K562 (cell line): ENCODE results near the gene EHBP1. TPM values are rescaled to one million over a fixed set of nuclear protein-coding genes. Genes with fewer than 3 reads are reported as not detected.
"Not testable (repeated sequence)": the region's sequence is repeated elsewhere in the genome, so short reads cannot be mapped to it uniquely, and the experiment has no call there.

Source experiments
- ATAC-seq: fragments of 200-7000 bp; cut with Tn5 transposase; 3 replicates; pipeline ENCODE4 v1.9.1; 2020; ENCODE audit warnings: moderate library complexity
- BruUV-seq: library from RNA; stranded (reverse); fragments of 400-500 nt; replicated peaks from 2 replicates; lab custom pipeline; 2021; lab: Mats Ljungman, UMichigan
- CTCF ChIA-PET: fragments of 300-600 bp; formaldehyde crosslinking; extraction: SDS; loops from one replicate; lab custom pipeline; 2021; ENCODE audit warnings: low intra/inter-chr PET ratio; lab: Yijun Ruan, JAX
- POLR2A ChIA-PET: fragments of 300-600, 350-650 bp; sonication (Branson Sonifier 250); formaldehyde crosslinking; extraction: SDS; loops from one replicate; lab custom pipeline; 2021; ENCODE audit warnings: antibody characterized with exemption, inconsistent platforms; lab: Yijun Ruan, JAX
- DNase-seq, 4 experiments: peaks; one replicate each; pipeline versions ENCODE4 v3.0.0 to v3.0.0-alpha.2; 2011 to 2018; ENCODE audit warnings: low spot score in 3 of 4, mixed read lengths in 3 of 4; ENCODE audit errors: extremely low read depth in 1 of 4
- FAIRE-seq: peaks from 2 replicates; lab custom pipeline; 2011; peaks lifted over from hg19 to GRCh38; lab: Jason Lieb, UNC
- H2AFZ ChIP-seq: 2 replicates; pipeline ENCODE4 v1.6.0; 2011; ENCODE audit warnings: low read depth, low read length, control low read depth, inconsistent platforms
- H3K27ac ChIP-seq: fragments of 200-600 bp; 3 replicates; pipeline ENCODE4 v1.8.0; 2011; ENCODE audit warnings: low read depth, mild to moderate bottlenecking, control low read depth, inconsistent platforms, low read length, moderate library complexity, mixed read lengths; ENCODE audit errors: extremely low read depth
- H3K27me3 ChIP-seq, 2 experiments: fragments of 300-600 bp in 1 of 2; 2 replicates in 1 of 2; 3 replicates in 1 of 2; pipeline versions ENCODE4 v1.6.0 to v1.8.0; 2011; ENCODE audit warnings: inconsistent platforms in 2 of 2, low read length in 2 of 2, mild to moderate bottlenecking in 1 of 2, mixed read lengths in 1 of 2, moderate library complexity in 1 of 2; ENCODE audit not compliant: control insufficient read depth in 2 of 2, insufficient read depth in 2 of 2
- H3K36me3 ChIP-seq: fragments of 300-600 bp; 3 replicates; pipeline ENCODE4 v1.8.0; 2011; ENCODE audit warnings: mild to moderate bottlenecking, low read length, inconsistent platforms; ENCODE audit not compliant: control insufficient read depth, insufficient read depth
- H3K4me1 ChIP-seq, 2 experiments: fragments of 200-600 bp in 1 of 2; replicated peaks in 1 of 2; 2 replicates in 1 of 2; 3 replicates in 1 of 2; pipeline versions ENCODE4 v1.5.1 to v1.8.0; 2011; ENCODE audit warnings: inconsistent platforms in 2 of 2, low read length in 2 of 2, mild to moderate bottlenecking in 1 of 2, mixed read lengths in 1 of 2, moderate library complexity in 1 of 2; ENCODE audit not compliant: control insufficient read depth in 2 of 2, insufficient read depth in 2 of 2
- H3K4me2 ChIP-seq: 2 replicates; pipeline ENCODE4 v1.6.1; 2011; ENCODE audit warnings: low read length, control low read depth, inconsistent platforms, mixed read lengths; ENCODE audit not compliant: insufficient read depth
- H3K4me3 ChIP-seq: fragments of 200-600 bp; sonication (generic), shearing (Covaris generic); 2 replicates; pipeline ENCODE4 v1.5.1; 2016; ENCODE audit warnings: control low read depth, inconsistent platforms
- H3K79me2 ChIP-seq: fragments of 200-600 bp; 3 replicates; pipeline ENCODE4 v1.8.0; 2011; ENCODE audit warnings: low read length, inconsistent platforms; ENCODE audit not compliant: control insufficient read depth, insufficient read depth
- H3K9ac ChIP-seq, 2 experiments: 2 replicates each; pipeline versions ENCODE4 v1.6.0 to v1.6.1; 2011; ENCODE audit warnings: low read depth in 2 of 2, low read length in 2 of 2, control low read depth in 1 of 2, inconsistent platforms in 1 of 2, mild to moderate bottlenecking in 1 of 2, mixed read lengths in 1 of 2; ENCODE audit not compliant: insufficient read depth in 1 of 2
- H3K9me1 ChIP-seq: one replicate; pipeline ENCODE4 v1.6.0; 2011; ENCODE audit warnings: inconsistent platforms, mild to moderate bottlenecking, low read length, moderate library complexity; ENCODE audit not compliant: control insufficient read depth, insufficient read depth
- H3K9me3 ChIP-seq: replicated peaks from 2 replicates; pipeline ENCODE4 v1.5.1; 2011; ENCODE audit warnings: low read depth, low read length, inconsistent platforms; ENCODE audit not compliant: control insufficient read depth, insufficient read depth
- H4K20me1 ChIP-seq: replicated peaks from 2 replicates; pipeline ENCODE4 v1.6.1; 2011; ENCODE audit warnings: low read length, inconsistent platforms, mixed read lengths; ENCODE audit not compliant: control insufficient read depth, insufficient read depth
- C11orf30 ChIP-seq: fragments of 450-650 bp; IDR thresholded peaks from 2 replicates; pipeline ENCODE4 v1.6.1; 2016; ENCODE audit warnings: low read depth, mild to moderate bottlenecking
- CREB1 ChIP-seq, 2 experiments: sonication (generic) in 1 of 2; formaldehyde crosslinking in 1 of 2; IDR thresholded peaks; 2 replicates each; pipeline versions ENCODE4 v1.6.1 to v1.8.0; 2012 to 2022; ENCODE audit warnings: inconsistent platforms in 1 of 2, mild to moderate bottlenecking in 1 of 2, missing genetic modification reagents in 1 of 2, moderate library complexity in 1 of 2
- MAFG ChIP-seq: fragments of 450-650 bp; conservative IDR thresholded peaks from 2 replicates; pipeline ENCODE4 v1.6.1; 2016; ENCODE audit warnings: missing genetic modification characterization, missing compliant biosample characterization
- NR2C1 ChIP-seq, 2 experiments: fragments of 450-650 bp; IDR thresholded peaks; 2 replicates each; pipeline ENCODE4 v1.6.1; 2017; ENCODE audit warnings: mild to moderate bottlenecking in 2 of 2, antibody characterized with exemption in 1 of 2, inconsistent platforms in 1 of 2, missing compliant biosample characterization in 1 of 2, missing genetic modification characterization in 1 of 2
- RAD21 ChIP-seq, 2 experiments: fragments of 250-450 bp in 1 of 2; fragments of 450-650 bp in 1 of 2; sonication (Bioruptor Pico) in 1 of 2; formaldehyde crosslinking in 1 of 2; IDR thresholded peaks in 1 of 2; conservative IDR thresholded peaks in 1 of 2; 2 replicates each; pipeline versions ENCODE4 v1.4.0 to v1.8.0; 2020 to 2022; ENCODE audit warnings: mild to moderate bottlenecking in 2 of 2, moderate library complexity in 1 of 2
- SMC3 ChIP-seq: conservative IDR thresholded peaks from 2 replicates; pipeline ENCODE4 v1.6.1; 2011; ENCODE audit warnings: low read depth, low read length, improper control_type of control experiment; ENCODE audit not compliant: insufficient read depth
- WGBS: fragments of 100-300 bp; shearing (Covaris generic); methylation state at CpG from one replicate; pipeline ENCODE4 v1.1.6; 2016; ENCODE audit warnings: low coverage, mixed read lengths; ENCODE audit not compliant: insufficient coverage; ENCODE audit errors: missing lambda C conversion rate; 5-methylcytosine and 5-hydroxymethylcytosine counted together
- in situ Hi-C: fragments of 300-500 bp; cut with MboI; formaldehyde crosslinking; loops from 4 replicates; pipeline ENCODE4 v1.15.0; 2018; ENCODE audit warnings: inconsistent platforms, mixed read lengths
- intact Hi-C: fragments of 100-400 bp; cut with micrococcal nuclease; formaldehyde crosslinking; loops from 2 replicates; pipeline ENCODE4 v1.14.2; 2022
- polyA plus RNA-seq, 8 experiments: library from polyadenylated mRNA; depleted of rRNA in 4 of 8; stranded (reverse) in 5 of 8; unstranded in 3 of 8; fragments of >200 nt; fragmentation: Nextera tagmentation in 2 of 8; fragmentation: Illumina TruSeq in 1 of 8; extraction: Ambion mirVana in 2 of 8; extraction: Trizol in 1 of 8; gene quantifications; 2 replicates each; pipeline versions ENCODE4 v1.2.1 to v1.2.3, GENCODE V29; 2011 to 2014; ENCODE audit warnings: inconsistent platforms in 1 of 8, missing spikeins in 1 of 8
- total RNA-seq, 7 experiments: library from RNA; depleted of rRNA in 6 of 7; stranded (reverse); fragments of >200 nt in 6 of 7; fragmentation: Illumina TruSeq in 2 of 7; extraction: Trizol in 2 of 7; gene quantifications; 2 replicates each; pipeline versions ENCODE4 v1.2.1 to v1.2.3, GENCODE V29; 2011 to 2021; ENCODE audit warnings: low replicate concordance in 1 of 7

The EHBP1 gene
- total and polyA plus RNA-seq, 9 of the 15 experiments (the other 6 are each of a cell fraction or from before 2014, with no cell fraction given) = 8.9 to 26.6 (median 19.3) TPM

DNA sequence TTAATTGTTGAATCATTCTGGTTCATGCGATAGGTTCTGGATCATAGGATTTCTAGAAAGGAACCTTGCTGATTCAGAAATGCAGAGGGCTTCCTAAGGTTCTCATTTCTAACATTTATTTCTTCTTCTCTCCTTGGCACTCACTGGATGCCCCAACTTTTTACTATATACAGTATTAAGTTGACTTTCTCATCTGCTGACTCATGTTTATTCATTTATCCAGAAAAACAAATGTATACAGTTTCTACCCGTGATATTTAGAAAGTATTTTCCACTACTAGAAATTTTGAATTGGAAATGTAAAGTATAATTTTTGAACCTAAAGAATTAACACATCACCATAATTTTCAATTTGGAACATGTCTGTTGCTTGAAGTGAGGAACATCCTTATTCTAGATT is 312.9 kb downstream of the EHBP1 start (continued):
- 0 out of 2 replicates have a peak, but pooled peaks have one; percentile 10 for TF ChIP-seq MAFG (tag)
- peak; percentile 41; the same call in 1 of the 2 replicates for TF ChIP-seq C11orf30
- TF ChIP-seq NR2C1 (IDR thresholded peaks at IDR 0.05) = no peak
- no peak for TF ChIP-seq NR2C1 (tag; IDR thresholded peaks at IDR 0.05)

DNA sequence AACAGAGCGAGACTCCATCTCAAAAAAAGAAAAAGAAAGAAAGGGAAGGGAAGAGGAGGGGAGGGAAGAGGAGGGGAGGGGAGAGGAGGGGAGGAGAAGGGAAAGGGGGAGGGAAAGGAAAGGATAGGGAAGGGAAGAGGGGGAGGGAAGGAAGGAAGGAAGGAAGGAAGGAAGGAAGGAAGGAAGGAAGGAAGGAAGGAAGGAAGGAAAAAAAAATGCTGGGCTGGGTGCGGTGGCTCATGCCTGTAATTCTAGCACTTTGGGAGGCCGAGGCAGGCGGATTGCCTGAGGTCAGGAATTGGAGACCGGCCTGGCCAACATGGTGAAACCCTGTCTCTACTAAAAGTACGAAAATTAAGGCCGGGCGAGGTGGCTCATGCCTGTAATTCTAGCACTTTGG is 314.2 kb downstream of the EHBP1 start:
- ATAC-seq, H3K9me1 ChIP-seq, H3K27ac ChIP-seq, BruUV-seq, H3K4me3 ChIP-seq, H3K27me3 ChIP-seq, intact Hi-C loops, H3K4me1 ChIP-seq, H3K9me3 ChIP-seq, DNase-seq, H3K9ac ChIP-seq, H3K79me2 ChIP-seq, FAIRE-seq, CTCF ChIA-PET, H3K4me2 ChIP-seq, H4K20me1 ChIP-seq, in situ Hi-C loops, H2AFZ ChIP-seq, H3K36me3 ChIP-seq: not testable (repeated sequence)
- POLR2A ChIA-PET = interaction anchor here (1.4 kb wide), 1 partner anchor 15 kb away, joined by 3 read pairs; no protein-coding TSS in a partner anchor
- WGBS = 96% methylated on average over 6 of the region's 8 CpGs

DNA sequence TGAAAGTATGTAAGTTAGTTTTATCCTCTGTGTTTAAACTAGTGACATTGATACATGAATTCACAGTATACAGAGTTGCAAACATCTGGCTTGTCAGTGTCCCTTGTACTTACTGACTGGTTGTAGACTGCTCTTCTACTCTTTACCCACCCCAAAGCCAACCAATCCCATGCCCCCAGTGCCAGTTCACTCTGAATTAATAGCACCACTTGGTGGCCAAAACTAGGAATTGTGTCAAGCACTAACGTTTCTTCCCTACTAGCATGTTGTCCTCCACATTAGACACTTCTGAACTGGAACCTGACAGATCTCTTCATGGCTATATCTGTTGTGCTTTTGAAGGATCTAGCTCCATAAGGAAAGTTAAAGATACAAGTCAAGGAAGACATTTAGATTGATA is 317.9 kb downstream of the EHBP1 start:
- no TSS peak for BruUV-seq
- Histone ChIP-seq H3K4me2 (no peak overlapping the region), H3K9ac (no peak overlapping the region), H4K20me1 (no peaks in the 10 kb centered on the region), H3K4me3 (no peak overlapping the region), H2AFZ (no peak overlapping the region), H3K4me1 (no peaks in the 10 kb centered on the region), H3K9me1 (no peaks in the 10 kb centered on the region), H3K9me3 (no peaks in the 10 kb centered on the region), H3K27ac (no peak overlapping the region), H3K36me3 (no peaks in the 10 kb centered on the region), H3K27me3 (no peaks in the 10 kb centered on the region), H3K79me2 (no peaks in the 10 kb centered on the region)
- DNase-seq (peak; percentile 23 to 47 (median 34)), FAIRE-seq (peak; percentile 74), ATAC-seq (peak; percentile 80)
- CTCF ChIA-PET = interaction anchor here (0.7 kb wide), 1 partner anchor 566 kb away, joined by 3 read pairs; no protein-coding TSS in a partner anchor
- POLR2A ChIA-PET = interaction anchor here (0.7 kb wide), 1 partner anchor 516 kb away, joined by 3 read pairs; no protein-coding TSS in a partner anchor
- in situ Hi-C loops (no loop called here), intact Hi-C loops (loop anchor here (1.0 kb wide), 1 partner anchor 236 kb away; no protein-coding TSS in a partner anchor)
- WGBS = 0% methylated on average over 1 of the region's 1 CpG
- TF ChIP-seq RAD21 (CRISPR knock-in tag; conservative IDR thresholded peaks at IDR 0.05 in 1 of 2, IDR thresholded peaks at IDR 0.05 in 1 of 2) (peak; percentile 18 to 72; a peak in 2 of 4 replicates), SMC3 (peak; percentile 30; the same call in 1 of the 2 replicates), CREB1 (IDR thresholded peaks at IDR 0.05) (no peak), CREB1 (CRISPR knock-in tag; IDR thresholded peaks at IDR 0.05) (no peak)
